Cerebellar cortex (tissue), 1 donor: ENCODE results near the gene F10.

Experiments
- DNase-seq: peaks from one replicate; pipeline ENCODE4 v3.0.0-alpha.2; 2015; ENCODE audit warnings: low spot score

F10 gene

DNA sequence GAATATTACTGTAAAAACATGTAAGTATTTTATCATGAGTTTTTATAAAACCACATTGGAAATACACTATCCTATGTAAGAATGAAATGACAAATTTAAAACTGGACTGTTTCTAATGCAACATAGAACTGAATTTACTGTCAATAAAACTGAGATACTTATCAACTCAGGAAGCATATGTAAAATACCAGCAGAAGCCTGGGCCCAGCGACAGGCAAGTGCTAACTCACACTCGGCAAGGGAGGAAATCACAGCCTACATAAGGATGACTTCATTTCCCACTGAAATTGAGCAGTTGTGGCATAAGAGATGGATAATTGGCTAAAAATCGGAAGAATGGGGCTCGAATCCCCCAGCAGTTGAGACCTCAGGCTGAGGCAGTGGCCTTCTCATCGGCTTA, 47.9 kb downstream of the F10 start:
- DNase-seq, result no peak

DNA sequence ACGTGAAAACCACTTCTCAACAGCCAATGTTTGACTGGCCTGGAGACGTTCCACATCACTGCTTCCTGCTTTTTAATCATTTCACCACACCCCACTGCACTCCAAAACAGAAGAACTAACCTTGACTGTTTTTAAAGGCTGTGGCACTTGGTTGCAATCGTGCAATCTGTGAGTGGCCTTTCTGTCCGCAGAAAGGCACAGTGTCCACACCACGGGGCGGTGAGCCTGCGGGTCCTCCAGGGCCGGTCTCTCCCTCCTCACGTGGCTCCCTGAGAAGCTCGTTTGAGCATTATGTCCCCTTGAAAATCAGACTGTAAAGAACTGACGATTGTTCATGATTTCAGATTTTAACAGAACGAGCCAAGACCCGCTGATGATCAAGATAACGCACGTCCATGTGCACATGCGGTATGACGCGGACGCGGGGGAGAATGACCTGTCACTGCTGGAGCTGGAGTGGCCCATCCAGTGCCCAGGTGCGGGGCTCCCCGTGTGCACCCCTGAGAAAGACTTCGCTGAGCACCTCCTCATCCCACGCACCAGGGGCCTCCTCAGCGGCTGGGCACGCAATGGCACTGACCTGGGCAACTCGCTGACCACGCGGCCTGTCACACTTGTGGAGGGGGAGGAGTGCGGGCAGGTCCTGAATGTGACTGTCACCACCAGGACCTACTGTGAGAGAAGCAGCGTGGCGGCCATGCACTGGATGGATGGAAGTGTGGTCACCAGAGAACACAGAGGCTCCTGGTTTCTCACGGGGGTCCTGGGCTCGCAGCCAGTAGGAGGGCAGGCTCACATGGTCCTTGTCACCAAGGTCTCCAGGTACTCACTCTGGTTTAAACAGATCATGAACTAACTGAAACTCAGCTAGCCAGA, 48.9 kb downstream of the F10 start:
- DNase-seq, result no peak

DNA sequence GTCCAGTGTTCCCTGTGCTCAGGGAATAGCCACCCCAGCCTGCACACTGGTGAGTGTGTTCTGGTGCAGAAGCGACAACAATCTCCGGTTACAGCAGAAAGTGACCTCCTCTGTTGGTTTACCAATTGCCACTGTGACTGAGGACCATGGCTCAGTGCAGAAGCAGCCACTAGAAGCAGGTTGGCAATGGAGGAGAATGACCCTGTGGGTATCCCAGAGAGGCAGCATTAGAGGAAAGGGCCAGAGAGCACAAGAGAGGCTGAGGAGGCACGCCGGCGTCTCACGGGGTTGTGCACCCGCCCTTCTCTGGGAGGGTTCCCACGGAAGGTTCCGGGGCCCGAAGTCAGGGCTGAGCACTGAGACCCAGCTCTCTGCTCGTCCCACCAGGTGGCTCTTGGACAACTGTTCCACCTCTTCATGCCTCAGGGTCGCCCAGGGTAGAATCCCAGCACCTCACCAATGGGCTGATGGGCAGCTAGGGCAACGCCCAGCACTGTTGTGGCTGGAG, 49.9 kb downstream of the F10 start:
- DNase-seq, result no peak

DNA sequence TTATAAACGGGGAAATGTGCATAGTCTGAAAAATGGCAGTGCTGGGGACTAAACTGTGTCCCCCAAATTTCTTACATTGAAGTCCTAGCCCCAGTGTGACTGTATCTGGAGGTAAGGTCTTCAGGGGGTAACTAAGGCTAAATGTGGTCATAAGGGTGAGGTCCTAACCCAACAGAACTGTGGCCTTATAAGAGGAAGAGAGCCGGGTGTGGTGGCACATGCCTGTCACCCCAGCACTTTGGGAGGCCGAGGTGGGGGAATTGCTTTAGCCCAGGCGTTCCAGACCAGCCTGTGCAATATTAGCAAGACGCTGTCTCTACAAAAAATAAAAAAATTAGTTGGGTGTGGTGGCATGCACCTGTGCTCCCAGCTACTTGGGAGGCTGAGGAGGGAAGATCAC, 53.7 kb downstream of the F10 start:
- DNase-seq, result no peak

DNA sequence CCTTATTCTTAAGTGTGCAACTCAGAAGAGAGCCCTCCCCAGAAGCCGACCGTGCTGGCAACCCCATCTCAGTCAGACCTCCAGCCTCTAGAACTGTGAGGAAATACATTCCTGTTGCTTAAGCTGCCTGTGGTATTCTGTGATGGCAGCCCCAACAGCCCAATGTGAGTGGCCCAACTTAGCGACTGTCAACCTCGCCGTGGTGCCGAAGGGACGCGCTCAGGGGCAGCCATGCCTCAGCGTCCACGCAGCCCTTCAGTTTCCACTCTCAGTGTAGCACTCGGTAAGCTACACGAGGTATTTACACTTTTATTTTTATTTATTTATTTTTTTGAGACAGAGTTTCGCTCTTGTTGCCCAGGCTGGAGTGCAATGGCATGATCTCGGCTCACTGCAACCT, 54.2 kb downstream of the F10 start:
- no peak for DNase-seq

DNA sequence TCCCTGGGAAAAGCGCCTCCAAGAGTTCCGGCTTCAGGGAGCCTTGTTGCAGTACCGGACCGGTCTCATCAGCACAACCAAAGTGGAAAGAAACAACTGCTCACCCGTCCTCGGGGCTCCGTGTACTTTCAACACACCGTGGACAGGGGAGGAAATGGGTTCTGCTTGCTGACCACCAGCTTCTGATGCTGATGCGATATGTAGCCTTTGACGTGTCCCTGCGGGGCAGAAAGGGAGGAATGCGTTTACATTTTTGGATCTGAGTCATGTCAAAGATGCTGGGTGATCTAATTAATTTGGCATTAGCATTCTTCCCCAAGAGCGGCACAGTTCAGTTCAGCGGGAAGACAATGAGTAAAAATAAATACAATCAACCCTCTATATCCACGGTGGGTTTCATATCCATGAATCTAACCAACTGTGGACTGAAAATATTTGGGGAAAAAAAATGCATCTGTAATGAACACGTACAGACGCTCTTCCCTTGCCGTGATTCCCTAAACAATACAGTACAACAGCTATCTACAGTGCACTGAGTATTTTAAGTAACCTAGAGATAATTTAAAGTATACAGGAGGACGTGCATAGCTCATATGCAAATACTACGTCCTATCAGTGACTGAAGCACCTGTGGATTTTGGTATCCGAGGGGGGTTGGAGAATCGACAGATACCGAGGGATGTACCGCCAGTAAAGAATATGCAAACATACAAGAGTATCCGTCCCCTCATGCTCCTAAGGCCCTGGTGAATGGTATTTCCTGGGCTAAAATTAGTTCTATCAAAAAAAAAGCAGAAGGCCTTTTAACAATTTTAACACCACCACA, 55.7 kb downstream of the F10 start:
- DNase-seq, result no peak

DNA sequence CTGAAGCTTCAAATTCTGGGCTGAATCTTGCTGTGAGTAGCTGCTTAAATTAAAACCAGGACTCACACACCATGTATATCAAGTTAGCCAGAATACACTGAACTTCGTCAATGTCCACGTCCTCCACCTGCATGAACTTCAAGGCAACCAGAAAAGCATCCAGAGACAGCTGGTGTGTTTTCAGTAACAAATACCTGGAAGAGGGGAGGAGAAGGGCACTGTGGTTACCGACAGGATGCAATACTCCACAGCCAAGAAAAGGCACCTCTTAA, 56.2 kb downstream of the F10 start:
- no peak for DNase-seq

DNA sequence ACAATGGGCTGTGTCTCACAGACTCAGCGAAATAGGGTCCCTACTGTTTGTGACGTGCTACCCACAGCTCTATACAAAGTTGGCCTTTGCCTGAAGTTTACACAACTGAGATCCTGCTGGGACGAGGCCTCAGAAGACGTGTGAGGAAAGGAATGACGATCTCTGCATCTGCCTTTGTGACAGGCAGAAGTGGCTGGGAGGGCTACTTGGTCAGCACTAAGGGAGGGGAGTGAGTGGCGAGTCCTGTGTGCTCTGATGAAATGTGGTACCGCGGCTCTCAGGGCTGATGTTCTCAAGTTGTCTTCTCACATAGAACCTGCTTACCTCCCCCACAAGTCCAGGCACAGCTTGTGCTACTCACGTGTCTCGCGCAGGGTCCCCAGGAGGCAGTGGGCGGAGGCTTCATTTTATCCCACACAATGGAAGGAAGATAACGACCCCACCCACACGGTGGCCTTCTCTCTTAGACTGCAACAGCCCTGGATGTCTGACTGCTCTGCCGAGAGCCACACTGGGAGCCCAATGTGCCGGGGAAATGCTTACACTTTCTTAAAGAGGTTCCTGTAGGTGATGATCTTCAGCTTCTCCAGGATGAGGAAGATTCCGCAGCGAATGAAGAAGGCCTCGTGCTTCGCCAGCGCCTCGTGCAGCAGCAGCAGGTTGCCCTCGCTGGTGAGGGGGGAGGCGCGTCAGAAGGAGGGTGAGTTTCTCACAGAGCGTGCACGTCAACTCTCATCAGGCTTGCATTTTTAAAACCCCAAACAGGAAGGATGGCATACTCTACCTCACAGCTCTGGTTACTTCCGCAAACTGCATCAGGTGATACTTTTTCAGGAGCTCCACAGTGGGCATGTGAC, 57.0 kb downstream of the F10 start:
- DNase-seq, result no peak

DNA sequence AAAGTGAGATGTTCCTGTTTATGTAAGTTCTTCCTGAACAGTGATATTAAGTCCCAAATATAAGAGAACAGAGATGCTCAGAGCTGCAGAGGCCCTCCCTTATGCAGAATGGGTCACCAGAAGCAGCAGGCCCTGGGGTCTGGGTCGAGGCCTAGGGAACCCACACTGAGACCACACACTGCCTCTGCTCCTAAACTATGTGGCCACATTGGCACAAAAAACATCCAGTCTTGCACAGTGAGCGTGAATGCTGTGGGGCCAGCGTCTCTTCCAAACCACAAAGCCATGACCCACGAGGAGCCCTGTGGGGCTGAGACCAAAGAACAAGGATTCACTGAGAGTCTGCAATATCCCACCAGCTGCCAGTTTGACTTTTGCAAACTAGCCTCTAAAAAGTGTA, 59.4 kb downstream of the F10 start:
- no peak for DNase-seq

DNA sequence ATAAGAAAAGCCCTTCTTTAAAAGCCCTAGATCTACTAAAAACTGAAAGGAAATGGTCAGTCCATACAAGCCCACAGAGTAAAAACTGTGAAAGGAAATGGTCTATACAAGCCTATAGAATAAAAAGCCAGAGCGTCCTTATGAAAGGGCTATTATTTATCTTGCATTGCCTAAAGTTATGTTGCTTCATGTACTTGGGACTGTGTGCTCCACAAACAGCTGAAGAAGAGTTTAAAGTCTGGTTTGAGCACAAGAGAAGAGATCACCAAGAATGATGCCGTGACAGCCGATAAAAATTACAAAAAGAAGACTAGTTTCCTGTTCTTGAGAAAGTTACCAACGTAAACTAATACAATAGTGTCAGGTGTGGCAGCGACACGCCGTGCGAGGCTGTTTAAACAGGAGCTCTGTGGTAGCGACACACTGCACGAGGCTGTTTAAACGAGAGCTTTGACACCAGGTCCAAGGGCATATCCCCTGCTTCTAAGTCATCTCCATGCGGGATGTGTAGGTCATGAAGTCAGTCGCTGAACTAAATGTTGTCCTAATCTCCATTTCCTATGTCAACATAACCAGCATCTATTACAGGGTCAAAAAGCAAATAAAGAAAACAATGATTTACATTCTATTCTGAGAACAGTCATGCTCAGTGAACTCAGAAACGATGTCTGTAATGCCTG, 61.0 kb downstream of the F10 start:
- no peak for DNase-seq

DNA sequence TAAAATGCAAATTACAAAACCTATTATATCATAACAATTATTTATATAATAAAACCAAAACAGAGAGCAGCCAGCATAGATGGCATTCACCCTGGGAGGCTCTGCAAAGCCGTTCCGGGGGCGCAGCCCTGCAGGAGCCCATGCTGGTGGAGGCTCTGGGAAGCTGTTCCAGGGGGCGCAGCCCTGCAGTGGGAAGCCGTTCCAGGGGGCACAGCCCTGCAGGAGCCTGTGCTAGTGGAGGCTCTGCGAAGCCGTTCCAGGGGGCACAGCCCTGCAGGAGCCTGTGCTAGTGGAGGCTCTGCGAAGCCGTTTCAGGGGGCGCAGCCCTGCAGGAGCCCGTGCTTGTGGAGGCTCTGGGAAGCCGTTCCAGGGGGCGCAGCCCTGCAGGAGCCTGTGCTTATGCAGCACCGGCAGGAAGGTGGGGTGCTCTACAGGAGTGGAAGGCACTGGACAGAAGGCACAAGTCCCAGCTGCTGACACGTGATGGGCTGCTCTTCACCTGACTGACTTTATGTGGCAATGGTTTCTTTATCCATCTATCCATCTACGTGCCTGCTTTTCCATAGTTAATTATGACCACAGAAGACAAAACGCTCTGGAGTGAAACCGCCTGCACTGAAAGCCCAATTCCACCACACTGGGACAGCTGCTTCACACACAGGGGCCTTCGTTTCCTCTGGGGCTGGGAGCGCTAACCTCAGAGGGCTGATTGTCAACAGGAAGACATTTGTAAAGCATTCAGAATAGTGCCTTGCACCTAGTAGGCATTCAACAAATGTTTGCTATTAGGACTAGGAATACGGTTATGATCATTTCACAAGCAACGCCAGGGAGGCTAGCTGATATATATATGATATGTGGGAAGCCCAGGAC, 62.2 kb downstream of the F10 start:
- DNase-seq, result no peak

DNA sequence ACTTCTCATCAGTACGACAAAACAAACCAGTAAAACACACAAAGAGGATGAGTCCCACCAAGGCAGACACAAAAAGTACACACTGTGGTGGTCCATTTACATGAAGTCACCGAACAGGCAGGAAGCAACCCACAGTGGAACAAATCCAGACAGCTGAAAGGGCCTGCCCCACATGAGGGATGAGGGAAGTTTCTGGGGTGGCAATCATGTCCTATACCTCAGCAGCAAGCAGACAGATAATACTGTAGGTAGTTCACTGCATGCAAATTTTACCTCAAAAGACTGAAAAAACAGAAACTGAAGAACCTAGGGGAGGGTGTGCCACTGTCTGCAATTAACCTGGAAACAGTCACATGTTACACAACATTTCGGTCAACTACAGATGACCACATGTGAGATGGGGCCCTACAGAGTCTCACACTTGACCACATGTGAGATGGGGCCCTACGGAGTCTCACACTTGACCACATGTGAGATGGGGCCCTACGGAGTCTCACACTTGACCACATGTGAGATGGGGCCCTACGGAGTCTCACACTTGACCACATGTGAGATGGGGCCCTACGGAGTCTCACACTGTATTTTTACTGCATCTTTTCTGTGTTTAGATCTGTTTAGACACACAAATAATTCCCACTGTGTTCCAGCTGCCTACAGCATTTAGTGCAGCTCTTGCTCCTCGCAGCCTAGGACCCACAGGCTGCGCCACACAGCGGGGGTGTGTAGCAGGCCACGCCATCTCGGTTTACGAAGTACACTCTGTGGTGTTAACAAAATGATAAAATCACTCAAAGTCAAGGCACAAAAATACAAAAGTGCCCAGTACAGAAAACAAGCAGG, 63.7 kb downstream of the F10 start:
- DNase-seq, result no peak

DNA sequence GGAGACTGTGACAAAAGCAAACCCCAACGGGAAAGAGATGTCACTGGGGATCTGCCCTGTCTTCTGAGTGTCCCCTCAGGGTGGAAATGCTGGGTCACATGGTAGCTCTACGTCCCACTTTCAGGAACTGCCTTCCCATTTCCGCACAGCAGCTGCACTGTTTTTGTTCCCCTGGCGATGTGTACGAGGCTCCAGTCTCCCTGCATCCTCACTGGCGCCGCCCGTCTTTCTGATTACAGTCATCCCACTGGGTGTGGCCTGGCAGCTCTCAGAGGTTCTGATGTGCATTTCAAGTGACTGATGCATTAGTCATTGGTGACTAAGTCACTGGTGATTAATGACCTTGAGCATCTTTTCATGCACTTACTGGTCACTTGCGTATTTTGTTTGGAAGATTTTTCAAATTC, 64.7 kb downstream of the F10 start:
- no peak for DNase-seq

DNA sequence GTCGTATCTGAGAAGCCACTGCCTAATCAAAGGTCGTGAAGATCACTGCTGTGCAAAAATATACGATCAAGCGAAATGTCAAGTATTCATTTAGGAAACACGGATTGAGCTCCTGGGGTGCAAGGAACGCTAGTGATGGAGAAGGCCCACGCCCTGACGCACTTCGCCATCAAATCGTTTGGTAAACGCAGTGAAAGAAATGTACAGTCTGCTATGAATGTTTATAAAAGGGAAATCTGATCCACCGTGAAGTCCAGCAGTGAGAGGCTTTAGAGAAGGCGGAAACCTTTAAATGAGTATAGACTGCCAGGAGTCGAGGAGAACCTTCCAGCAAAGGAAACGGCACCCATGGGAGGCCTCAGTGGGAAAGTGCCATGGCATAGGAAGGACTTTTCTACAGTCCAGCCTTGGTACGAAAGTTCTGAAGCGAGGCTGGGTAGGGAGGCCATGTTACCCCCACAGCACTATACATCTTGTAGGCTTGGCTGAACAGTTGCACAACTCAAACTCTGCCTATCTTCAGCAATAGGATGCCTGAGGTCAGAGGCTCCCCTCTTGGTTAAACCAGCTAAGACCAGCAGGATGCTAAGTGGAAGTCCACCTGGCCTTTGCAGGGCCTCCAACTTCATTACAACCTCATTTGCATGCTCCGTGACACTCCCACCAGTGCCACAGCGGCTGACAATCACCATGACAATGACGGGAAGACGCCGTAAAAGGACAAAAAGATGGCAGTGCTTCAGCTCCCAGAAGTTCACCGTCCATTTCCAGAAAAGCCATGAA, 65.5 kb downstream of the F10 start:
- no peak for DNase-seq

DNA sequence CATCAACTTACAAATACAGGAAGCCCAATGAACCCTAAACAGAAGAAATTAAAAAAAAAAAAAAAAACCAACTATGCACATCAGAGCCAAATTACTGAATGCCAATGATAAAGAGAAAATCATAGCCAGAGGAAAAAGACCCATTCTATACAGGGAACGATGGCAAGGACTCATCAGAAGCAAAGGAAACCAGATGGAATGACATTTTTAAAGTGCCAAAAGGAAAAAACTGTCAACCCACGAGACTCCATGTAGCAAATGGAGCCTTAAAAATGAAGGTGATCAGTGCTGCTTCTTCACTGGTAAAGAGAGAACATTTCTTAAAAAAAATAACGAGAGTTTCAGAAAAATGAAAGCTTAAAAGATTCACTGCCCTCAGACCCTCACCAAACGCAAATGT, 67.6 kb downstream of the F10 start:
- no peak for DNase-seq

DNA sequence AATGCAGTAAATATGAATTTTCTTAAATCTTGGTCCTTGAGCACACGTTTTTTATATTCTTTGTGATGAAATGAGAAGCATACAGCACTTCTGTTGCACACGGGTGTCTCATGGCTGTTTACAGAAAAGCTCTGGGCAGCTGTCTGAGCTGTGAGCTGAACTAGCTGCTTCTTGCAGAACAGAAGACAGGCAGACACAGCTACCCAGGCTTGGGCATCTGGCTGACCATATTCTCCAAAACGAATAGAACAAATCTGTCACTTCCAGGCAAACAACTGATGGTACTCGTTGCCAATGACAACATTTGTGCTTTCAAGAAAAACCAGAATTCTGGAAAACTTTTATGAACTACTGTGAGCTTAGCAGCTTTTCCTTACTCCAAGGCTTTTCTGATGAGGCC, 69.7 kb downstream of the F10 start:
- DNase-seq, result no peak

DNA sequence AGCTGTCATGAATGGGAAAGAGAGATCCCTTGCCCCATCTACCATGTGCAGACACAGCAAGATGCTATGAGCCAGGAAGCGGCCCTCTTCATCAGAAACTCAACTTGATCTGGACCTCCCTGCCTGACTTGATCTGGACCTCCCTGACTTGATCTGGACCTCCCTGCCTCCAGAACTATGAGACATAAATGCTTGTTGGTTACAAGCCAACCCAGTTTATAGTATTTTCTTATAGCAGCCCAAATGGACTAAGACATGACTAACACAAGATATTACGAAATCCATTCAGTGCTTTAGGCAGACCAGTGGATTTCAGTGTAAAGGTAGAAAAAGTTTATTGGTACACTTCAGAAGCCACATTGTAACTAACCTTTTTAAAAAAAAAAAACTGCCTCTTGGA, 70.3 kb downstream of the F10 start:
- no peak for DNase-seq

DNA sequence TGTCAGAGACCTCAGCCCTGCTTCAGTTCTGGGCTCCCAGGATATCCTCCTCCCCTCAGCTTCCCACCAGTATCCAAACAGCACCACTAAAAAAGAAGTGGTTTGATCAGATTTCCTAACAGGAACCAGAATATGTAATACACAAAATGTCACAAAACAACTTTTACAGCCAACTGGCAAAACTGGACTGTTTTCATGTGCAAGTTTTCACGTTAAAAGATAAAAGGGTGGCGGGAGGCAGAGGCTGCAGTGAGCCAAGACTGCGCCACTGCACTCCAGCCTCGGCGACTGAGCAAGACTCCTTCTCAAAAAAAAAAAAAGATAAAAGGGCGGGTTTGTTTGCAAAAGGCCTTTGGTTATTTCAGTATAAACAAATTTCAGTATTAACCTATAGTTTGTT, 72.8 kb downstream of the F10 start:
- DNase-seq, result no peak
